NB4 (cell line): ENCODE data around the gene ZC3H11A.

Experiments
- CTCF ChIP-seq: IDR thresholded peaks from one replicate; pipeline ENCODE4 v1.5.1; 2012; ENCODE audit warnings: low read depth, low read length
- MAX ChIP-seq: IDR thresholded peaks from 2 replicates; pipeline ENCODE4 v1.6.1; 2011; ENCODE audit warnings: low read depth, low read length
- MYC ChIP-seq: IDR thresholded peaks from 2 replicates; pipeline ENCODE4 v1.6.1; 2011; ENCODE audit warnings: low read depth, low read length
- POLR2A ChIP-seq: IDR thresholded peaks from 2 replicates; pipeline ENCODE4 v1.6.1; 2011; ENCODE audit warnings: mild to moderate bottlenecking; ENCODE audit not compliant: insufficient read length; ENCODE audit errors: extremely low read depth

GRCh38 chr1:203763505-203763904 is 31.9 kb upstream of the ZC3H11A start:
- no peak for TF ChIP-seq CTCF
- TF ChIP-seq POLR2A, result no peak
- TF ChIP-seq MYC, result no peak
- no peak for TF ChIP-seq MAX
